H1 (cell line): ENCODE data around the gene RANBP17. TPM values are rescaled to one million over a fixed set of nuclear protein-coding genes. Genes with fewer than 3 reads are reported as not detected.

Experiments
- CTCF ChIA-PET: fragments of 300-600 bp; sonication (Branson Sonifier 250); formaldehyde crosslinking; loops from one replicate; lab custom pipeline; 2021; ENCODE audit not compliant: partially characterized antibody; lab: Charles Lee
- POLR2A ChIA-PET: fragments of 300-600 bp; sonication (Branson Sonifier 250); formaldehyde crosslinking; loops from one replicate; lab custom pipeline; 2021; ENCODE audit warnings: inconsistent platforms; ENCODE audit not compliant: partially characterized antibody; lab: Charles Lee
- DNase-seq, 2 experiments: peaks; one replicate each; pipeline versions ENCODE4 v3.0.0 to v3.0.0-alpha.2; 2010 to 2022; ENCODE audit warnings: low spot score in 2 of 2, low read depth in 1 of 2, mixed read lengths in 1 of 2
- FAIRE-seq: peaks from 2 replicates; lab custom pipeline; 2011; peaks lifted over from hg19 to GRCh38; lab: Jason Lieb, UNC
- H2AFZ ChIP-seq: 2 replicates; pipeline ENCODE4 v1.8.1; 2012; ENCODE audit warnings: low read length, inconsistent platforms
- H2AK5ac ChIP-seq: 2 replicates; pipeline ENCODE4 v1.6.1; 2013; ENCODE audit warnings: low read depth, low read length
- H2BK120ac ChIP-seq: replicated peaks from 2 replicates; pipeline ENCODE3; 2013; ENCODE audit warnings: low read depth, low read length, inconsistent platforms
- H2BK12ac ChIP-seq: 2 replicates; pipeline ENCODE4 v1.6.1; 2013; ENCODE audit warnings: low read depth, low read length
- H2BK15ac ChIP-seq: 2 replicates; pipeline ENCODE4 v1.6.1; 2013; ENCODE audit warnings: low read length
- H2BK20ac ChIP-seq: 2 replicates; pipeline ENCODE4 v1.6.1; 2013; ENCODE audit warnings: low read length
- H2BK5ac ChIP-seq: 2 replicates; pipeline ENCODE4 v1.6.1; 2013; ENCODE audit warnings: low read depth, low read length
- H3K14ac ChIP-seq: 2 replicates; pipeline ENCODE4 v1.6.1; 2013; ENCODE audit warnings: inconsistent platforms; ENCODE audit not compliant: insufficient read length
- H3K18ac ChIP-seq: 2 replicates; pipeline ENCODE4 v1.6.1; 2013; ENCODE audit warnings: low read length; ENCODE audit errors: extremely low read depth
- H3K23ac ChIP-seq: 2 replicates; pipeline ENCODE4 v1.6.1; 2013; ENCODE audit warnings: inconsistent platforms; ENCODE audit not compliant: insufficient read length
- H3K23me2 ChIP-seq: 2 replicates; pipeline ENCODE4 v1.6.1; 2013; ENCODE audit warnings: low read depth, low read length
- H3K27ac ChIP-seq: 2 replicates; pipeline ENCODE4 v1.6.1; 2011; ENCODE audit warnings: low read depth, low read length, inconsistent platforms
- H3K27me3 ChIP-seq, 4 experiments: replicated peaks in 1 of 4; 1 replicate in 1 of 4; 2 replicates in 3 of 4; pipeline versions ENCODE4 v1.6.1 to v1.8.1; 2011 to 2013; ENCODE audit warnings: low read length in 3 of 4, mild to moderate bottlenecking in 3 of 4, inconsistent platforms in 2 of 4, mixed read lengths in 2 of 4, moderate library complexity in 1 of 4; ENCODE audit not compliant: control insufficient read depth in 3 of 4, insufficient read depth in 3 of 4; ENCODE audit errors: extremely low read depth in 1 of 4
- H3K36me3 ChIP-seq, 4 experiments: 2 replicates each; pipeline versions ENCODE4 v1.6.1 to v1.8.1; 2011 to 2013; ENCODE audit warnings: mild to moderate bottlenecking in 4 of 4, low read length in 3 of 4, moderate library complexity in 2 of 4, control low read depth in 1 of 4, inconsistent platforms in 1 of 4; ENCODE audit not compliant: insufficient read depth in 4 of 4, control insufficient read depth in 2 of 4
- H3K4ac ChIP-seq: replicated peaks from 2 replicates; pipeline ENCODE3; 2013; ENCODE audit warnings: low read length, low read depth, mixed read lengths, inconsistent platforms; ENCODE audit not compliant: insufficient read length
- H3K4me1 ChIP-seq, 4 experiments: replicated peaks in 1 of 4; 1 replicate in 1 of 4; 2 replicates in 3 of 4; pipeline versions ENCODE4 v1.6.1 to v1.8.1; 2011 to 2013; ENCODE audit warnings: low read length in 3 of 4, inconsistent platforms in 2 of 4, mixed read lengths in 1 of 4; ENCODE audit not compliant: insufficient read depth in 4 of 4, control insufficient read depth in 3 of 4
- H3K4me2 ChIP-seq, 2 experiments: 2 replicates each; pipeline versions ENCODE4 v1.6.1 to v1.8.1; 2011 to 2013; ENCODE audit warnings: low read depth in 2 of 2, low read length in 2 of 2, control low read depth in 1 of 2, inconsistent platforms in 1 of 2, mild to moderate bottlenecking in 1 of 2; ENCODE audit not compliant: insufficient read depth in 1 of 2
- H3K4me3 ChIP-seq, 4 experiments: fragments of 200-600, 300-600 bp in 1 of 4; sonication (generic), shearing (Covaris generic), sonication (Bioruptor Twin) in 1 of 4; 2 replicates each; pipeline versions ENCODE4 v1.5.1 to v1.8.1; 2011 to 2016; ENCODE audit warnings: low read length in 4 of 4, low read depth in 3 of 4, control low read depth in 2 of 4, inconsistent platforms in 2 of 4, mild to moderate bottlenecking in 2 of 4, mixed read lengths in 1 of 4, moderate library complexity in 1 of 4; ENCODE audit not compliant: insufficient read depth in 2 of 4; ENCODE audit errors: extremely low read depth in 1 of 4
- H3K56ac ChIP-seq: replicated peaks from 2 replicates; pipeline ENCODE3; 2013; ENCODE audit warnings: low read depth, mild to moderate bottlenecking, mixed read lengths, low read length, inconsistent platforms; ENCODE audit not compliant: insufficient read length
- H3K79me1 ChIP-seq: 2 replicates; pipeline ENCODE4 v1.6.1; 2013; ENCODE audit warnings: low read depth, low read length, control low read depth
- H3K79me2 ChIP-seq, 2 experiments: 2 replicates each; pipeline versions ENCODE4 v1.6.1 to v1.8.1; 2012 to 2013; ENCODE audit warnings: low read length in 2 of 2, mild to moderate bottlenecking in 2 of 2, inconsistent platforms in 1 of 2; ENCODE audit not compliant: insufficient read depth in 2 of 2, control insufficient read depth in 1 of 2
- H3K9ac ChIP-seq, 4 experiments: replicated peaks in 1 of 4; 1 replicate in 1 of 4; 2 replicates in 3 of 4; pipeline versions ENCODE4 v1.6.1 to v1.8.1; 2011 to 2013; ENCODE audit warnings: low read depth in 3 of 4, low read length in 3 of 4, control low read depth in 2 of 4, mild to moderate bottlenecking in 2 of 4, moderate library complexity in 2 of 4, inconsistent platforms in 1 of 4; ENCODE audit errors: extremely low read depth in 1 of 4
- H3K9me3 ChIP-seq, 2 experiments: 2 replicates each; pipeline versions ENCODE4 v1.6.1 to v1.8.1; 2012 to 2013; ENCODE audit warnings: mild to moderate bottlenecking in 2 of 2, moderate library complexity in 2 of 2, control low read depth in 1 of 2, inconsistent platforms in 1 of 2, low read depth in 1 of 2, low read length in 1 of 2, mixed read lengths in 1 of 2; ENCODE audit not compliant: insufficient read depth in 2 of 2
- H4K20me1 ChIP-seq, 2 experiments: replicated peaks in 1 of 2; 2 replicates each; pipeline versions ENCODE3 to v1.8.1; 2011 to 2013; ENCODE audit warnings: inconsistent platforms in 2 of 2, low read length in 2 of 2, mild to moderate bottlenecking in 1 of 2; ENCODE audit not compliant: insufficient read depth in 2 of 2, control insufficient read depth in 1 of 2
- H4K5ac ChIP-seq: 2 replicates; pipeline ENCODE4 v1.6.1; 2013; ENCODE audit warnings: low read length, low read depth, mixed read lengths, inconsistent platforms; ENCODE audit not compliant: insufficient read length
- H4K8ac ChIP-seq: 2 replicates; pipeline ENCODE4 v1.8.0; 2013; ENCODE audit warnings: mild to moderate bottlenecking, moderate library complexity, low read length, inconsistent platforms; ENCODE audit not compliant: insufficient read depth; ENCODE audit errors: extremely low read depth
- H4K91ac ChIP-seq: replicated peaks from 2 replicates; pipeline ENCODE3; 2013; ENCODE audit warnings: low read length, mixed read lengths, inconsistent platforms; ENCODE audit not compliant: insufficient read length
- ASH2L ChIP-seq: fragments of 200-600, 300-600 bp; sonication (generic); IDR thresholded peaks from one replicate; pipeline ENCODE4 v1.7.1; 2017; ENCODE audit warnings: low read length
- BACH1 ChIP-seq: IDR thresholded peaks from 2 replicates; pipeline ENCODE4 v1.6.1; 2012; ENCODE audit warnings: low read length, improper control_type of control experiment
- CBX5 ChIP-seq: fragments of 300-800, 300-1000 bp; sonication (generic); IDR thresholded peaks from 2 replicates; pipeline ENCODE4 v1.7.1; 2016; ENCODE audit warnings: antibody characterized with exemption, low read length, low read depth
- CEBPB ChIP-seq: IDR thresholded peaks from 2 replicates; pipeline ENCODE4 v1.6.1; 2012; ENCODE audit warnings: low read depth, low read length
- JUN ChIP-seq: IDR thresholded peaks from 2 replicates; pipeline ENCODE4 v1.6.1; 2011; ENCODE audit warnings: low read depth, mild to moderate bottlenecking, improper control_type of control experiment, low read length
- JUND ChIP-seq: IDR thresholded peaks from 2 replicates; pipeline ENCODE4 v1.6.1; 2011; ENCODE audit warnings: mild to moderate bottlenecking, improper control_type of control experiment, low read length
- POLR2AphosphoS5 ChIP-seq: IDR thresholded peaks from 2 replicates; pipeline ENCODE4 v1.6.1; 2011; ENCODE audit warnings: low read depth, low read length
- TEAD4 ChIP-seq: IDR thresholded peaks from 2 replicates; pipeline ENCODE4 v1.6.1; 2012; ENCODE audit warnings: low read depth, low read length, inconsistent platforms, mixed read lengths
- WGBS, 2 experiments: shearing (Covaris generic) in 1 of 2; methylation state at CpG; one replicate each; pipeline versions ENCODE4 v1.1.6 to v1.1.7; 2013 to 2015; ENCODE audit warnings: low lambda C conversion rate in 2 of 2, mixed read lengths in 2 of 2, inconsistent platforms in 1 of 2, low coverage in 1 of 2, missing lambda C conversion rate in 1 of 2; ENCODE audit not compliant: insufficient replicate concordance in 2 of 2, insufficient coverage in 1 of 2, insufficient read length in 1 of 2; ENCODE audit errors: extremely low coverage in 1 of 2, missing lambda C conversion rate in 1 of 2; 5-methylcytosine and 5-hydroxymethylcytosine counted together
- polyA plus RNA-seq, 7 experiments: library from polyadenylated mRNA; depleted of rRNA in 3 of 7; stranded (reverse) in 5 of 7; unstranded in 2 of 7; fragments of >200 nt in 5 of 7; fragments of 200-250 nt in 2 of 7; gene quantifications; 1 replicate in 5 of 7; 2 replicates in 1 of 7; 4 replicates in 1 of 7; pipeline versions ENCODE4 v1.2.1 to v1.2.3, GENCODE V29; 2011 to 2013; ENCODE audit warnings: missing spikeins in 2 of 7, mixed read lengths in 2 of 7
- total RNA-seq: library from RNA; stranded (reverse); fragmentation: NEBNext Ultra II Directional; extraction: Animal tissue kit (Norgen Biotek cat#: 25700); gene quantifications from 2 replicates; pipeline ENCODE4 v1.2.1, GENCODE V29; 2021

The RANBP17 gene
- total and polyA plus RNA-seq, 2 of the 8 experiments (the other 6 are each of a cell fraction or from before 2014, with no cell fraction given), result 8.6 to 21.3 TPM

DNA sequence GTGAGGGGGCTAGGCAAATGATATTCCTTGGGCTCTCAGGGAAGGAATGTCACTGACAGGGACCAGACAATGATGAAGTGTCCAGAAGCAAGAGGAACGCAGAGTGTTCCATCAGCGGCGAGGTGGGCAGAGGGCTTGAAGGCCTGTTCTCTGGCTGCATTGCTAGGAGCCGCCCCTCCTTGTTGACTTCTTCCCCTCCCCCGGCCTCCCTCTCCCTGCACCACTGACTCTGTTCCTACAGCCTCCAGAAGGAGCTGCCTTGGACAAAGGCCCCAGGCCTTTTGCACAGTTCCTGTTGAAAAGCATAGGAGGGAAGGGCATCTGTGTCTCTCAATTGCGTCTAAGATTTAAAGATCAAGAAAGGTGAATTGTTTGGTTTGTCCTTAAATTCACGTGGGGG, 459.6 kb downstream of the RANBP17 start:
- no peak overlapping the region for H2BK20ac ChIP-seq
- no peak overlapping the region for H3K18ac ChIP-seq
- TF ChIP-seq TEAD4, result no peak
- TF ChIP-seq ASH2L, result no peak
- TF ChIP-seq CBX5, result no peak
- no peak for TF ChIP-seq JUN
- no peak for TF ChIP-seq JUND
- TF ChIP-seq BACH1, result no peak
- no peak for TF ChIP-seq POLR2AphosphoS5
- no peak for TF ChIP-seq CEBPB
- H3K4ac ChIP-seq, result no peak overlapping the region
- no peak overlapping the region; a peak in 1 of 7 replicates for H3K9ac ChIP-seq
- 78% methylated on average over 7 of the region's 7 CpGs; no CpG with 5 or more reads in 1 of the 2 experiments for WGBS, 2 experiments
- peaks cover 9 to 18% of the 10 kb centered on the region in 2 experiments for H4K20me1 ChIP-seq
- H3K79me1 ChIP-seq, result no peaks in the 10 kb centered on the region
- no peak overlapping the region for H4K5ac ChIP-seq
- no peak overlapping the region for H2AK5ac ChIP-seq
- no peak for DNase-seq
- H3K23ac ChIP-seq, result no peak overlapping the region
- no peak overlapping the region for H3K27ac ChIP-seq
- peaks cover 36 to 74% (median 64%) of the 10 kb centered on the region in 4 experiments for H3K27me3 ChIP-seq
- H3K14ac ChIP-seq, result no peak overlapping the region
- H3K79me2 ChIP-seq, result no peaks in the 10 kb centered on the region
- H2AFZ ChIP-seq, result no peak overlapping the region
- ChIA-PET CTCF (interaction anchor here (1.1 to 4.7 kb wide), 7 partner anchors 8 to 49 kb away, joined by 3 to 40 read pairs (median 6); partner anchors contain the start of gene TLX3), POLR2A (interaction anchor here (0.6 to 1.3 kb wide), 3 partner anchors 11 to 560 kb away, joined by 3 to 4 read pairs (median 3); no protein-coding TSS in a partner anchor)
- no peak overlapping the region for H2BK120ac ChIP-seq
- no peak for FAIRE-seq
- H3K9me3 ChIP-seq, result no peaks in the 10 kb centered on the region
- H2BK12ac ChIP-seq, result no peak overlapping the region
- no peak overlapping the region for H3K4me2 ChIP-seq
- no peak overlapping the region for H3K4me3 ChIP-seq
- no peak overlapping the region for H3K56ac ChIP-seq
- peaks cover 0 to 14% (median 10%) of the 10 kb centered on the region in 4 experiments; a peak in 6 of 7 replicates for H3K4me1 ChIP-seq
- H3K36me3 ChIP-seq, result peaks cover 0 to under 1% (median 0%) of the 10 kb centered on the region in 4 experiments; a peak in 1 of 8 replicates
- no peaks in the 10 kb centered on the region for H3K23me2 ChIP-seq
- no peak overlapping the region for H4K8ac ChIP-seq
- H2BK5ac ChIP-seq, result no peak overlapping the region
- no peak overlapping the region for H4K91ac ChIP-seq
- H2BK15ac ChIP-seq, result no peak overlapping the region
